IMR-90 (cell line): ENCODE data around the gene HS3ST6. TPM values are rescaled to one million over a fixed set of nuclear protein-coding genes. Genes with fewer than 3 reads are reported as not detected.
"Not testable (repeated sequence)": the region's sequence is repeated elsewhere in the genome, so short reads cannot be mapped to it uniquely, and the experiment has no call there.

Experiments used
- ATAC-seq: fragments of 200-7000 bp; cut with Tn5 transposase; 2 replicates; pipeline ENCODE4 v1.9.1; 2020; ENCODE audit warnings: low read depth, mild to moderate bottlenecking, moderate library complexity
- BruUV-seq: library from RNA; stranded (reverse); fragments of 400-500 nt; replicated peaks from 2 replicates; lab custom pipeline; 2021; lab: Mats Ljungman, UMichigan
- CTCF ChIA-PET: fragments of 300-600 bp; formaldehyde crosslinking; extraction: SDS; loops from one replicate; lab custom pipeline; 2021; ENCODE audit warnings: antibody characterized with exemption; lab: Yijun Ruan, JAX
- POLR2A ChIA-PET: fragments of 300-600 bp; sonication (Branson Sonifier 250); formaldehyde crosslinking; loops from one replicate; lab custom pipeline; 2022; ENCODE audit warnings: antibody characterized with exemption; ENCODE audit not compliant: unreplicated experiment; lab: Charles Lee
- DNase-seq: peaks from one replicate; pipeline ENCODE4 v3.0.0; 2013
- H2AFZ ChIP-seq: replicated peaks from 2 replicates; pipeline ENCODE3; 2013; ENCODE audit warnings: low read length, mild to moderate bottlenecking; ENCODE audit not compliant: poor library complexity
- H2AK5ac ChIP-seq: 2 replicates; pipeline ENCODE4 v1.6.1; 2013; ENCODE audit warnings: low read depth, low read length, inconsistent platforms
- H2AK9ac ChIP-seq: replicated peaks from 2 replicates; pipeline ENCODE3; 2013; ENCODE audit warnings: mild to moderate bottlenecking, low read depth, low read length, moderate library complexity; ENCODE audit not compliant: poor library complexity
- H2BK120ac ChIP-seq: 2 replicates; pipeline ENCODE4 v1.6.1; 2013; ENCODE audit warnings: low read depth, low read length, inconsistent platforms
- H2BK15ac ChIP-seq: 3 replicates; pipeline ENCODE4 v1.6.1; 2013; ENCODE audit warnings: low read depth, low read length, inconsistent platforms
- H2BK20ac ChIP-seq: 2 replicates; pipeline ENCODE4 v1.6.1; 2013; ENCODE audit warnings: low read depth, mild to moderate bottlenecking, inconsistent platforms, low read length, moderate library complexity
- H2BK5ac ChIP-seq: 2 replicates; pipeline ENCODE4 v1.6.1; 2013; ENCODE audit warnings: mild to moderate bottlenecking, low read depth, low read length, inconsistent platforms; ENCODE audit not compliant: poor library complexity, severe bottlenecking
- H3K14ac ChIP-seq: replicated peaks from 2 replicates; pipeline ENCODE4 v1.6.1; 2013; ENCODE audit warnings: low read depth, low read length, inconsistent platforms
- H3K18ac ChIP-seq: 2 replicates; pipeline ENCODE4 v1.6.1; 2013; ENCODE audit warnings: low read depth, low read length, control low read depth
- H3K23ac ChIP-seq: 2 replicates; pipeline ENCODE4 v1.6.1; 2013; ENCODE audit warnings: low read depth, low read length, inconsistent platforms
- H3K27ac ChIP-seq: 2 replicates; pipeline ENCODE4 v1.5.1; 2013; ENCODE audit warnings: mild to moderate bottlenecking, control low read depth, low read length; ENCODE audit not compliant: insufficient read depth
- H3K27me3 ChIP-seq: 2 replicates; pipeline ENCODE4 v1.6.1; 2013; ENCODE audit warnings: low read length; ENCODE audit not compliant: control insufficient read depth, insufficient read depth
- H3K36me3 ChIP-seq: 2 replicates; pipeline ENCODE4 v1.6.1; 2013; ENCODE audit warnings: low read length, mixed read lengths; ENCODE audit not compliant: control insufficient read depth, insufficient read depth
- H3K4ac ChIP-seq: 2 replicates; pipeline ENCODE4 v1.6.1; 2013; ENCODE audit warnings: low read depth, low read length, inconsistent platforms
- H3K4me1 ChIP-seq: 2 replicates; pipeline ENCODE4 v1.6.1; 2013; ENCODE audit warnings: low read length, mixed read lengths; ENCODE audit not compliant: control insufficient read depth, insufficient read depth
- H3K4me2 ChIP-seq: 2 replicates; pipeline ENCODE4 v1.6.1; 2013; ENCODE audit warnings: low read depth, mild to moderate bottlenecking, control low read depth, low read length, moderate library complexity
- H3K4me3 ChIP-seq: 2 replicates; pipeline ENCODE4 v1.5.1; 2013; ENCODE audit warnings: low read depth, mild to moderate bottlenecking, control low read depth, low read length, moderate library complexity; ENCODE audit not compliant: insufficient read depth
- H3K56ac ChIP-seq: 2 replicates; pipeline ENCODE4 v1.6.1; 2013; ENCODE audit warnings: low read length, inconsistent platforms; ENCODE audit not compliant: insufficient read depth; ENCODE audit errors: extremely low read depth
- H3K79me1 ChIP-seq, 2 experiments: 2 replicates each; pipeline ENCODE4 v1.6.1; 2013; ENCODE audit warnings: low read length in 2 of 2, inconsistent platforms in 1 of 2, low read depth in 1 of 2
- H3K9ac ChIP-seq: 2 replicates; pipeline ENCODE4 v1.6.1; 2013; ENCODE audit warnings: low read depth, low read length, control low read depth
- H3K9me1 ChIP-seq: 2 replicates; pipeline ENCODE4 v1.6.1; 2013; ENCODE audit warnings: low read length, inconsistent platforms; ENCODE audit not compliant: insufficient read depth
- H3K9me3 ChIP-seq: 2 replicates; pipeline ENCODE4 v1.6.1; 2013; ENCODE audit warnings: low read length; ENCODE audit not compliant: control insufficient read depth, insufficient read depth
- H4K20me1 ChIP-seq: 2 replicates; pipeline ENCODE4 v1.6.1; 2013; ENCODE audit warnings: low read length, inconsistent platforms; ENCODE audit not compliant: insufficient read depth
- H4K5ac ChIP-seq: 2 replicates; pipeline ENCODE4 v1.6.1; 2013; ENCODE audit warnings: mild to moderate bottlenecking, low read depth, low read length, control low read depth
- H4K8ac ChIP-seq, 2 experiments: 2 replicates each; pipeline ENCODE4 v1.6.1; 2013; ENCODE audit warnings: low read depth in 2 of 2, low read length in 2 of 2, control low read depth in 1 of 2, inconsistent platforms in 1 of 2
- H4K91ac ChIP-seq: 2 replicates; pipeline ENCODE4 v1.6.1; 2013; ENCODE audit warnings: low read depth, low read length, inconsistent platforms; ENCODE audit not compliant: insufficient read depth
- CEBPB ChIP-seq: IDR thresholded peaks from 2 replicates; pipeline ENCODE4 v1.6.1; 2012; ENCODE audit warnings: low read depth, low read length, improper control_type of control experiment
- CTCF ChIP-seq: conservative IDR thresholded peaks from 2 replicates; pipeline ENCODE4 v1.5.1; 2012; ENCODE audit warnings: mild to moderate bottlenecking, low read depth, low read length, improper control_type of control experiment
- ELK1 ChIP-seq: fragments of 150-350 bp; IDR thresholded peaks from 2 replicates; pipeline ENCODE4 v1.6.1; 2016; ENCODE audit warnings: low read depth, mild to moderate bottlenecking, low read length, moderate library complexity, borderline replicate concordance
- RCOR1 ChIP-seq: IDR thresholded peaks from 2 replicates; pipeline ENCODE4 v1.6.1; 2012; ENCODE audit warnings: mild to moderate bottlenecking, low read length, improper control_type of control experiment; ENCODE audit not compliant: insufficient replicate concordance
- SMC3 ChIP-seq: fragments of 150-350 bp; IDR thresholded peaks from 2 replicates; pipeline ENCODE4 v1.6.1; 2016; ENCODE audit warnings: low read depth, mild to moderate bottlenecking, antibody characterized with exemption, low read length, moderate library complexity
- WGBS, 2 experiments: methylation state at CpG; one replicate each; pipeline versions ENCODE4 v1.1.5 to v1.1.7; 2013; ENCODE audit warnings: missing lambda C conversion rate in 2 of 2; ENCODE audit not compliant: insufficient read length in 1 of 2; ENCODE audit errors: extremely low coverage in 2 of 2; 5-methylcytosine and 5-hydroxymethylcytosine counted together
- dilution Hi-C: fragments of 300-500 bp; cut with HindIII; formaldehyde crosslinking; loops from one replicate; pipeline ENCODE4 v1.14.3; 2018; ENCODE audit warnings: low sequenced_read_pairs; ENCODE audit not compliant: unreplicated experiment
- in situ Hi-C: fragments of 300-500 bp; cut with MboI; formaldehyde crosslinking; loops from 3 replicates; pipeline ENCODE4 v1.14.3; 2019; ENCODE audit warnings: low sequenced_read_pairs, inconsistent platforms, mixed read lengths
- intact Hi-C: fragments of 100-400 bp; cut with micrococcal nuclease; formaldehyde crosslinking; loops from 2 replicates; pipeline ENCODE4 v1.10.0; 2022
- polyA plus RNA-seq, 3 experiments: library from polyadenylated mRNA; depleted of rRNA; stranded (reverse); fragments of >200 nt; gene quantifications; 2 replicates each; pipeline ENCODE4 v1.2.3, GENCODE V29; 2012; ENCODE audit warnings: low replicate concordance in 1 of 3
- total RNA-seq: library from RNA; depleted of rRNA; stranded (reverse); fragments of >200 nt; gene quantifications from 2 replicates; pipeline ENCODE4 v1.2.3, GENCODE V29; 2012

Gene HS3ST6
- total and polyA plus RNA-seq, 2 of the 4 experiments (the other 2 are of a cell fraction), result not detected

- no peak overlapping the region for H2AFZ ChIP-seq
- no peaks in the 10 kb centered on the region for H3K9me3 ChIP-seq
- H3K36me3 ChIP-seq, result no peaks in the 10 kb centered on the region
- H3K18ac ChIP-seq, result no peak overlapping the region
- no peak overlapping the region for H3K9ac ChIP-seq
- H3K56ac ChIP-seq, result no peak overlapping the region
- in situ Hi-C loops (loop anchor here (25.0 kb wide), 1 partner anchor 511 kb away; no protein-coding TSS in a partner anchor), dilution Hi-C loops (no loop called here), intact Hi-C loops (no loop called here)
- H2BK20ac ChIP-seq, result no peak overlapping the region
- no peak overlapping the region for H3K4me2 ChIP-seq
- peaks cover 38% of the 10 kb centered on the region for H3K27me3 ChIP-seq
- no peak overlapping the region for H2AK5ac ChIP-seq
- no peak overlapping the region for H4K8ac ChIP-seq
- WGBS, 2 experiments, result 71% methylated on average over 5 of the region's 7 CpGs; no CpG with 5 or more reads in 1 of the 2 experiments
- no peak overlapping the region for H2BK15ac ChIP-seq
- H2AK9ac ChIP-seq, result no peak overlapping the region
- CTCF ChIA-PET, result no interaction called here
- POLR2A ChIA-PET, result no interaction called here
- H3K23ac ChIP-seq, result no peak overlapping the region
- no peak overlapping the region for H3K27ac ChIP-seq
- H4K5ac ChIP-seq, result no peak overlapping the region
- no peak overlapping the region for H3K14ac ChIP-seq
- H3K4me1 ChIP-seq, result no peaks in the 10 kb centered on the region
- no peaks in the 10 kb centered on the region for H3K79me1 ChIP-seq
- no peak overlapping the region for H3K4ac ChIP-seq
- DNase-seq (no peak), ATAC-seq (no peak)
- H4K91ac ChIP-seq, result no peak overlapping the region
- no peaks in the 10 kb centered on the region for H4K20me1 ChIP-seq
- no peak overlapping the region for H2BK5ac ChIP-seq
- H3K9me1 ChIP-seq, result no peaks in the 10 kb centered on the region
- no peak overlapping the region for H2BK120ac ChIP-seq
- TF ChIP-seq SMC3, result no peak
- no peak for TF ChIP-seq CTCF
- TF ChIP-seq ELK1, result no peak
- no peak for TF ChIP-seq CEBPB
- TF ChIP-seq RCOR1, result no peak
- no peak overlapping the region for H3K4me3 ChIP-seq
- no TSS peak for BruUV-seq
Measured at GRCh38 chr16:1876468-1876867, 41.7 kb downstream of the HS3ST6 start.

DNA sequence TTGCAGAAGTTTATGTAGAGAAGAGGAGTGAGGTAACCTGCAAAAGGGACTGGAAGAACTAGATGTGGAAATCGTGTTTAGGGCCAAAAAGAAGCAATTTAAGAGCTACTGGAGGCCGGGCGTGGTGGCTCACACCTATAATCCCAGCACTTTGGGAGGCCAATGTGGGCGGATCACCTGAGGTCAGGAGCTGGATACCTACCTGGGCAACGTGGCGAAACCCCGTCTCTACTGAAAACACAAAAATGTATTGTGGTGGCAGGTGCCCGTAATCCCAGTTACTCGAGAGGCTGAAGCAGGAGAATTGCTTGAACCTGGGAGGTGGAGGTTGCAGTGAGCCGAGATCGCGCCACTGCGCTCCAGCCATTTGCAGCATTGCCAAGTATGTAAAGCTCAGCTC, 42.1 kb downstream of the HS3ST6 start:
- H3K56ac ChIP-seq, dilution Hi-C loops, H3K23ac ChIP-seq, intact Hi-C loops, H3K4me1 ChIP-seq, H3K18ac ChIP-seq, H2BK20ac ChIP-seq, H4K5ac ChIP-seq, ATAC-seq, CTCF ChIA-PET, POLR2A ChIA-PET, H2AK9ac ChIP-seq, H4K91ac ChIP-seq, H2BK120ac ChIP-seq, H3K9ac ChIP-seq, H3K4me2 ChIP-seq, H2AFZ ChIP-seq, H3K4ac ChIP-seq, H2BK5ac ChIP-seq, H3K14ac ChIP-seq, DNase-seq, H3K4me3 ChIP-seq, H3K79me1 ChIP-seq, H3K27ac ChIP-seq, H3K9me1 ChIP-seq, H2AK5ac ChIP-seq, H3K36me3 ChIP-seq, BruUV-seq, H4K8ac ChIP-seq, H4K20me1 ChIP-seq, H3K9me3 ChIP-seq, H2BK15ac ChIP-seq: not testable (repeated sequence)
- WGBS, 2 experiments, result 77% methylated on average over 6 of the region's 13 CpGs; no CpG with 5 or more reads in 1 of the 2 experiments
- in situ Hi-C loops, result loop anchor here (25.0 kb wide), 1 partner anchor 511 kb away; no protein-coding TSS in a partner anchor
- H3K27me3 ChIP-seq, result peaks cover 36% of the 10 kb centered on the region
